Left kidney (tissue), 1 donor: ENCODE measurements around the gene SMIM30. TPM values are rescaled to one million over a fixed set of nuclear protein-coding genes. Genes with fewer than 3 reads are reported as not detected.

Source experiments
- polyA plus RNA-seq: library from polyadenylated mRNA; unstranded; fragments of 120-200 nt; gene quantifications from one replicate; pipeline ENCODE4 v1.2.1, GENCODE V29; 2013; ENCODE audit not compliant: insufficient read length

Gene SMIM30
- polyA plus RNA-seq, 1 donor: 88.6 TPM

Other genes with a start within 250 kb of the SMIM30 start
- 1.0 TPM for gene GPR85, start 31.7 kb downstream of the SMIM30 start, polyA plus RNA-seq